HEK293 (cell line): ENCODE results near the gene STARD10.

Experiments used
- REPIN1 ChIP-seq: fragments of 450-650 bp; formaldehyde crosslinking; IDR thresholded peaks from 2 replicates; pipeline ENCODE4 v1.5.1; 2017; ENCODE audit warnings: missing biosample characterization, missing genetic modification characterization, low read depth
- SP3 ChIP-seq: fragments of 450-650 bp; formaldehyde crosslinking; IDR thresholded peaks from 2 replicates; pipeline ENCODE4 v1.5.1; 2016; ENCODE audit warnings: missing biosample characterization, missing genetic modification characterization
- ZBTB17 ChIP-seq: fragments of 450-650 bp; formaldehyde crosslinking; IDR thresholded peaks from 2 replicates; pipeline ENCODE4 v1.5.1; 2016; ENCODE audit warnings: missing biosample characterization, missing genetic modification characterization
- ZFP3 ChIP-seq: fragments of 450-650 bp; formaldehyde crosslinking; IDR thresholded peaks from 2 replicates; pipeline ENCODE4 v1.5.1; 2016; ENCODE audit warnings: low read depth, missing biosample characterization, missing genetic modification characterization
- ZNF10 ChIP-seq: fragments of 450-650 bp; formaldehyde crosslinking; IDR thresholded peaks from 2 replicates; pipeline ENCODE4 v1.5.1; 2017; ENCODE audit warnings: missing biosample characterization, missing genetic modification characterization
- ZNF138 ChIP-seq: fragments of 450-650 bp; formaldehyde crosslinking; IDR thresholded peaks from 2 replicates; pipeline ENCODE4 v1.5.1; 2016; ENCODE audit warnings: missing biosample characterization, missing genetic modification characterization, borderline replicate concordance
- ZNF221 ChIP-seq: fragments of 450-650 bp; formaldehyde crosslinking; IDR thresholded peaks from 2 replicates; pipeline ENCODE4 v1.5.1; 2017; ENCODE audit warnings: missing biosample characterization, missing genetic modification characterization, borderline replicate concordance
- ZNF223 ChIP-seq: fragments of 450-650 bp; formaldehyde crosslinking; IDR thresholded peaks from 2 replicates; pipeline ENCODE4 v1.5.1; 2016; ENCODE audit warnings: missing biosample characterization, missing genetic modification characterization
- ZNF324 ChIP-seq: fragments of 450-650 bp; formaldehyde crosslinking; IDR thresholded peaks from 2 replicates; pipeline ENCODE4 v1.5.1; 2016; ENCODE audit warnings: missing biosample characterization, missing genetic modification characterization
- ZNF391 ChIP-seq: fragments of 450-650 bp; formaldehyde crosslinking; IDR thresholded peaks from 2 replicates; pipeline ENCODE4 v1.5.1; 2016; ENCODE audit warnings: low read depth, missing biosample characterization, missing genetic modification characterization, borderline replicate concordance
- ZNF473 ChIP-seq: fragments of 450-650 bp; formaldehyde crosslinking; IDR thresholded peaks from 2 replicates; pipeline ENCODE4 v1.5.1; 2017; ENCODE audit warnings: missing biosample characterization, missing genetic modification characterization
- ZNF48 ChIP-seq: fragments of 450-650 bp; formaldehyde crosslinking; IDR thresholded peaks from 2 replicates; pipeline ENCODE4 v1.5.1; 2016; ENCODE audit warnings: missing biosample characterization, missing genetic modification characterization
- ZNF558 ChIP-seq: fragments of 450-650 bp; formaldehyde crosslinking; IDR thresholded peaks from 2 replicates; pipeline ENCODE4 v1.5.1; 2016; ENCODE audit warnings: missing biosample characterization, missing genetic modification characterization
- ZNF580 ChIP-seq: fragments of 450-650 bp; formaldehyde crosslinking; IDR thresholded peaks from 2 replicates; pipeline ENCODE4 v1.5.1; 2016; ENCODE audit warnings: missing biosample characterization, missing genetic modification characterization
- ZNF596 ChIP-seq: fragments of 450-650 bp; IDR thresholded peaks from 2 replicates; pipeline ENCODE4 v1.5.0; 2018; ENCODE audit warnings: missing biosample characterization, mild to moderate bottlenecking, missing genetic modification characterization, moderate library complexity
- ZNF629 ChIP-seq: fragments of 450-650 bp; formaldehyde crosslinking; IDR thresholded peaks from 2 replicates; pipeline ENCODE4 v1.5.1; 2017; ENCODE audit warnings: missing biosample characterization, missing genetic modification characterization
- ZNF707 ChIP-seq: fragments of 450-650 bp; formaldehyde crosslinking; IDR thresholded peaks from 2 replicates; pipeline ENCODE4 v1.5.1; 2016; ENCODE audit warnings: missing biosample characterization, missing genetic modification characterization
- ZNF777 ChIP-seq: fragments of 450-650 bp; formaldehyde crosslinking; IDR thresholded peaks from 2 replicates; pipeline ENCODE4 v1.5.1; 2017; ENCODE audit warnings: missing biosample characterization, missing genetic modification characterization, borderline replicate concordance
- ZNF843 ChIP-seq: fragments of 450-650 bp; formaldehyde crosslinking; IDR thresholded peaks from 2 replicates; pipeline ENCODE4 v1.5.1; 2016; ENCODE audit warnings: missing biosample characterization, missing genetic modification characterization
- ZSCAN16 ChIP-seq: fragments of 450-650 bp; formaldehyde crosslinking; IDR thresholded peaks from 2 replicates; pipeline ENCODE4 v1.5.1; 2016; ENCODE audit warnings: missing biosample characterization, missing genetic modification characterization
- TF ChIP-seq, protein P1 (sequence below): fragments of 450-650 bp; formaldehyde crosslinking; IDR thresholded peaks from 2 replicates; pipeline ENCODE4 v1.5.1; 2016; ENCODE audit warnings: missing biosample characterization, missing genetic modification characterization, borderline replicate concordance
- TF ChIP-seq, protein P2 (sequence below): fragments of 450-650 bp; formaldehyde crosslinking; IDR thresholded peaks from 2 replicates; pipeline ENCODE4 v1.5.1; 2017; ENCODE audit warnings: missing biosample characterization, missing genetic modification characterization
- TF ChIP-seq, protein P3 (sequence below): fragments of 450-650 bp; formaldehyde crosslinking; IDR thresholded peaks from 2 replicates; pipeline ENCODE4 v1.5.1; 2016; ENCODE audit warnings: missing biosample characterization, missing genetic modification characterization, low read depth
- TF ChIP-seq, protein P4 (sequence below): fragments of 450-650 bp; formaldehyde crosslinking; IDR thresholded peaks from 2 replicates; pipeline ENCODE4 v1.5.1; 2016; ENCODE audit warnings: missing biosample characterization, missing genetic modification characterization
- TF ChIP-seq, protein P5 (sequence below): fragments of 450-650 bp; formaldehyde crosslinking; IDR thresholded peaks from 2 replicates; pipeline ENCODE4 v1.5.1; 2016; ENCODE audit warnings: missing biosample characterization, missing genetic modification characterization

STARD10 gene

GRCh38 chr11:72814286-72815109, 20.7 kb upstream of the STARD10 start, which contains the start of gene ATG16L2 (continued):
- TF ChIP-seq, protein P1, sequence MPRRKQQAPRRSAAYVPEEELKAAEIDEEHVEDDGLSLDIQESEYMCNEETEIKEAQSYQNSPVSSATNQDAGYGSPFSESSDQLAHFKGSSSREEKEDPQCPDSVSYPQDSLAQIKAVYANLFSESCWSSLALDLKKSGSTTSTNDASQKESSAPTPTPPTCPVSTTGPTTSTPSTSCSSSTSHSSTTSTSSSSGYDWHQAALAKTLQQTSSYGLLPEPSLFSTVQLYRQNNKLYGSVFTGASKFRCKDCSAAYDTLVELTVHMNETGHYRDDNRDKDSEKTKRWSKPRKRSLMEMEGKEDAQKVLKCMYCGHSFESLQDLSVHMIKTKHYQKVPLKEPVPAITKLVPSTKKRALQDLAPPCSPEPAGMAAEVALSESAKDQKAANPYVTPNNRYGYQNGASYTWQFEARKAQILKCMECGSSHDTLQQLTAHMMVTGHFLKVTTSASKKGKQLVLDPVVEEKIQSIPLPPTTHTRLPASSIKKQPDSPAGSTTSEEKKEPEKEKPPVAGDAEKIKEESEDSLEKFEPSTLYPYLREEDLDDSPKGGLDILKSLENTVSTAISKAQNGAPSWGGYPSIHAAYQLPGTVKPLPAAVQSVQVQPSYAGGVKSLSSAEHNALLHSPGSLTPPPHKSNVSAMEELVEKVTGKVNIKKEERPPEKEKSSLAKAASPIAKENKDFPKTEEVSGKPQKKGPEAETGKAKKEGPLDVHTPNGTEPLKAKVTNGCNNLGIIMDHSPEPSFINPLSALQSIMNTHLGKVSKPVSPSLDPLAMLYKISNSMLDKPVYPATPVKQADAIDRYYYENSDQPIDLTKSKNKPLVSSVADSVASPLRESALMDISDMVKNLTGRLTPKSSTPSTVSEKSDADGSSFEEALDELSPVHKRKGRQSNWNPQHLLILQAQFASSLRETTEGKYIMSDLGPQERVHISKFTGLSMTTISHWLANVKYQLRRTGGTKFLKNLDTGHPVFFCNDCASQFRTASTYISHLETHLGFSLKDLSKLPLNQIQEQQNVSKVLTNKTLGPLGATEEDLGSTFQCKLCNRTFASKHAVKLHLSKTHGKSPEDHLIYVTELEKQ (tag by site-specific recombination): no peak
- TF ChIP-seq ZNF596 (tag by site-specific recombination): no peak
- peak; percentile 67; the same call in 1 of the 2 replicates for TF ChIP-seq ZNF391 (tag by site-specific recombination)
- TF ChIP-seq ZNF558 (tag by site-specific recombination): no peak
- TF ChIP-seq ZBTB17 (tag by site-specific recombination): peak; percentile 74; the same call in 1 of the 2 replicates
- no peak for TF ChIP-seq ZNF221 (tag by site-specific recombination)
- TF ChIP-seq ZNF777 (tag by site-specific recombination): peak; percentile 48; the same call in 1 of the 2 replicates
- TF ChIP-seq, protein P2, sequence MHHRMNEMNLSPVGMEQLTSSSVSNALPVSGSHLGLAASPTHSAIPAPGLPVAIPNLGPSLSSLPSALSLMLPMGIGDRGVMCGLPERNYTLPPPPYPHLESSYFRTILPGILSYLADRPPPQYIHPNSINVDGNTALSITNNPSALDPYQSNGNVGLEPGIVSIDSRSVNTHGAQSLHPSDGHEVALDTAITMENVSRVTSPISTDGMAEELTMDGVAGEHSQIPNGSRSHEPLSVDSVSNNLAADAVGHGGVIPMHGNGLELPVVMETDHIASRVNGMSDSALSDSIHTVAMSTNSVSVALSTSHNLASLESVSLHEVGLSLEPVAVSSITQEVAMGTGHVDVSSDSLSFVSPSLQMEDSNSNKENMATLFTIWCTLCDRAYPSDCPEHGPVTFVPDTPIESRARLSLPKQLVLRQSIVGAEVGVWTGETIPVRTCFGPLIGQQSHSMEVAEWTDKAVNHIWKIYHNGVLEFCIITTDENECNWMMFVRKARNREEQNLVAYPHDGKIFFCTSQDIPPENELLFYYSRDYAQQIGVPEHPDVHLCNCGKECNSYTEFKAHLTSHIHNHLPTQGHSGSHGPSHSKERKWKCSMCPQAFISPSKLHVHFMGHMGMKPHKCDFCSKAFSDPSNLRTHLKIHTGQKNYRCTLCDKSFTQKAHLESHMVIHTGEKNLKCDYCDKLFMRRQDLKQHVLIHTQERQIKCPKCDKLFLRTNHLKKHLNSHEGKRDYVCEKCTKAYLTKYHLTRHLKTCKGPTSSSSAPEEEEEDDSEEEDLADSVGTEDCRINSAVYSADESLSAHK: no peak
- no peak for TF ChIP-seq ZNF138 (tag by site-specific recombination)
- TF ChIP-seq, protein P3, sequence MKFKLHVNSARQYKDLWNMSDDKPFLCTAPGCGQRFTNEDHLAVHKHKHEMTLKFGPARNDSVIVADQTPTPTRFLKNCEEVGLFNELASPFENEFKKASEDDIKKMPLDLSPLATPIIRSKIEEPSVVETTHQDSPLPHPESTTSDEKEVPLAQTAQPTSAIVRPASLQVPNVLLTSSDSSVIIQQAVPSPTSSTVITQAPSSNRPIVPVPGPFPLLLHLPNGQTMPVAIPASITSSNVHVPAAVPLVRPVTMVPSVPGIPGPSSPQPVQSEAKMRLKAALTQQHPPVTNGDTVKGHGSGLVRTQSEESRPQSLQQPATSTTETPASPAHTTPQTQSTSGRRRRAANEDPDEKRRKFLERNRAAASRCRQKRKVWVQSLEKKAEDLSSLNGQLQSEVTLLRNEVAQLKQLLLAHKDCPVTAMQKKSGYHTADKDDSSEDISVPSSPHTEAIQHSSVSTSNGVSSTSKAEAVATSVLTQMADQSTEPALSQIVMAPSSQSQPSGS (tag by site-specific recombination): no peak
- no peak for TF ChIP-seq ZNF223 (tag by site-specific recombination)
- TF ChIP-seq ZNF10 (tag by site-specific recombination): no peak
- peak; percentile 61; the same call in 1 of the 2 replicates for TF ChIP-seq SP3 (tag by site-specific recombination)
- TF ChIP-seq ZNF580 (tag by site-specific recombination): no peak
- no peak for TF ChIP-seq ZSCAN16 (tag by site-specific recombination)
- TF ChIP-seq ZNF324 (tag by site-specific recombination): peak; percentile 54; the same call in 1 of the 2 replicates
- TF ChIP-seq, protein P4, sequence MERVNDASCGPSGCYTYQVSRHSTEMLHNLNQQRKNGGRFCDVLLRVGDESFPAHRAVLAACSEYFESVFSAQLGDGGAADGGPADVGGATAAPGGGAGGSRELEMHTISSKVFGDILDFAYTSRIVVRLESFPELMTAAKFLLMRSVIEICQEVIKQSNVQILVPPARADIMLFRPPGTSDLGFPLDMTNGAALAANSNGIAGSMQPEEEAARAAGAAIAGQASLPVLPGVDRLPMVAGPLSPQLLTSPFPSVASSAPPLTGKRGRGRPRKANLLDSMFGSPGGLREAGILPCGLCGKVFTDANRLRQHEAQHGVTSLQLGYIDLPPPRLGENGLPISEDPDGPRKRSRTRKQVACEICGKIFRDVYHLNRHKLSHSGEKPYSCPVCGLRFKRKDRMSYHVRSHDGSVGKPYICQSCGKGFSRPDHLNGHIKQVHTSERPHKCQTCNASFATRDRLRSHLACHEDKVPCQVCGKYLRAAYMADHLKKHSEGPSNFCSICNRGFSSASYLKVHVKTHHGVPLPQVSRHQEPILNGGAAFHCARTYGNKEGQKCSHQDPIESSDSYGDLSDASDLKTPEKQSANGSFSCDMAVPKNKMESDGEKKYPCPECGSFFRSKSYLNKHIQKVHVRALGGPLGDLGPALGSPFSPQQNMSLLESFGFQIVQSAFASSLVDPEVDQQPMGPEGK: peak; percentile 59
- TF ChIP-seq REPIN1 (tag by site-specific recombination): no peak
- TF ChIP-seq ZNF629: peak; percentile 40
- TF ChIP-seq ZNF843 (tag by site-specific recombination): 0 out of 2 replicates have a peak, but pooled peaks have one; percentile 41
- no peak for TF ChIP-seq ZNF473 (tag by site-specific recombination)
- no peak for TF ChIP-seq ZFP3 (tag by site-specific recombination)
- TF ChIP-seq ZNF48 (tag by site-specific recombination): no peak
- TF ChIP-seq, protein P5, sequence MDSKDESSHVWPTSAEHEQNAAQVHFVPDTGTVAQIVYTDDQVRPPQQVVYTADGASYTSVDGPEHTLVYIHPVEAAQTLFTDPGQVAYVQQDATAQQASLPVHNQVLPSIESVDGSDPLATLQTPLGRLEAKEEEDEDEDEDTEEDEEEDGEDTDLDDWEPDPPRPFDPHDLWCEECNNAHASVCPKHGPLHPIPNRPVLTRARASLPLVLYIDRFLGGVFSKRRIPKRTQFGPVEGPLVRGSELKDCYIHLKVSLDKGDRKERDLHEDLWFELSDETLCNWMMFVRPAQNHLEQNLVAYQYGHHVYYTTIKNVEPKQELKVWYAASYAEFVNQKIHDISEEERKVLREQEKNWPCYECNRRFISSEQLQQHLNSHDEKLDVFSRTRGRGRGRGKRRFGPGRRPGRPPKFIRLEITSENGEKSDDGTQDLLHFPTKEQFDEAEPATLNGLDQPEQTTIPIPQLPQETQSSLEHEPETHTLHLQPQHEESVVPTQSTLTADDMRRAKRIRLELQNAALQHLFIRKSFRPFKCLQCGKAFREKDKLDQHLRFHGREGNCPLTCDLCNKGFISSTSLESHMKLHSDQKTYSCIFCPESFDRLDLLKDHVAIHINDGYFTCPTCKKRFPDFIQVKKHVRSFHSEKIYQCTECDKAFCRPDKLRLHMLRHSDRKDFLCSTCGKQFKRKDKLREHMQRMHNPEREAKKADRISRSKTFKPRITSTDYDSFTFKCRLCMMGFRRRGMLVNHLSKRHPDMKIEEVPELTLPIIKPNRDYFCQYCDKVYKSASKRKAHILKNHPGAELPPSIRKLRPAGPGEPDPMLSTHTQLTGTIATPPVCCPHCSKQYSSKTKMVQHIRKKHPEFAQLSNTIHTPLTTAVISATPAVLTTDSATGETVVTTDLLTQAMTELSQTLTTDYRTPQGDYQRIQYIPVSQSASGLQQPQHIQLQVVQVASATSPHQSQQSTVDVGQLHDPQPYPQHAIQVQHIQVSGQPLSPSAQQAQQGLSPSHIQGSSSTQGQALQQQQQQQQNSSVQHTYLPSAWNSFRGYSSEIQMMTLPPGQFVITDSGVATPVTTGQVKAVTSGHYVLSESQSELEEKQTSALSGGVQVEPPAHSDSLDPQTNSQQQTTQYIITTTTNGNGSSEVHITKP (tag by site-specific recombination): no peak; the same call in 1 of the 2 replicates
- no peak for TF ChIP-seq ZNF707 (tag by site-specific recombination)
